ENCODE measurements around the gene ZNRF3. TPM values are rescaled to one million over a fixed set of nuclear protein-coding genes. Genes with fewer than 3 reads are reported as not detected.

Gene ZNRF3
- total RNA-seq, 1 donor from 2014 or later = 7.9 TPM

- no peak for DNase-seq (ENCODE audit: extremely low spot score in 2 of 2)
- TF ChIP-seq POLR2A (IDR thresholded peaks at IDR 0.05) (no peak), POLR2AphosphoS5 (IDR thresholded peaks at IDR 0.05; ENCODE audit: insufficient read depth in 1 of 2, low read depth in 1 of 2) (no peak), CTCF (IDR thresholded peaks at IDR 0.05) (no peak)
- no peak overlapping the region for H3K4me3 ChIP-seq
- peak overlapping the region; percentile 18 for H3K27ac ChIP-seq
- H3K27me3 ChIP-seq = no peaks in the 10 kb centered on the region
- intact Hi-C loops (cut with DNase I) = no loop called here
- no peaks in the 10 kb centered on the region for H3K36me3 ChIP-seq
- H3K9me3 ChIP-seq = peaks cover 4% of the 10 kb centered on the region
- H3K4me1 ChIP-seq = peaks cover 49% of the 10 kb centered on the region
These were observed 66.4 kb downstream of the ZNRF3 start for GRCh38 chr22:28949788-28950187.

- Histone ChIP-seq H3K9me3 (peaks cover 4% of the 10 kb centered on the region), H3K27ac (peak overlapping the region; percentile 18), H3K36me3 (no peaks in the 10 kb centered on the region), H3K4me1 (peaks cover 58% of the 10 kb centered on the region), H3K4me3 (no peak overlapping the region), H3K27me3 (no peaks in the 10 kb centered on the region)
- no peak for DNase-seq (ENCODE audit: extremely low spot score in 2 of 2)
- TF ChIP-seq POLR2AphosphoS5 (IDR thresholded peaks at IDR 0.05; ENCODE audit: insufficient read depth in 1 of 2, low read depth in 1 of 2) (no peak), CTCF (IDR thresholded peaks at IDR 0.05) (no peak)
- intact Hi-C loops (cut with DNase I) = no loop called here
These were observed 67.4 kb downstream of the ZNRF3 start for GRCh38 chr22:28950617-28951411.

- H3K27ac ChIP-seq = peak overlapping the region; percentile 55
- H3K4me1 ChIP-seq = peaks cover 59% of the 10 kb centered on the region
- intact Hi-C loops (cut with DNase I) = no loop called here
- peaks cover 4% of the 10 kb centered on the region for H3K9me3 ChIP-seq
- H3K27me3 ChIP-seq = no peaks in the 10 kb centered on the region
- H3K4me3 ChIP-seq = no peak overlapping the region
- no peaks in the 10 kb centered on the region for H3K36me3 ChIP-seq
- TF ChIP-seq POLR2AphosphoS5 (IDR thresholded peaks at IDR 0.05; ENCODE audit: insufficient read depth in 1 of 2, low read depth in 1 of 2) = no peak
- no peak for TF ChIP-seq CTCF (IDR thresholded peaks at IDR 0.05)
- no peak for TF ChIP-seq POLR2A (IDR thresholded peaks at IDR 0.05)
- no peak for DNase-seq (ENCODE audit: extremely low spot score in 2 of 2)
These were observed 68.2 kb downstream of the ZNRF3 start for GRCh38 chr22:28951530-28951929.

GRCh38 chr22:28951969-28952521 is 68.7 kb downstream of the ZNRF3 start:
- no peak for TF ChIP-seq CTCF (IDR thresholded peaks at IDR 0.05)
- TF ChIP-seq POLR2AphosphoS5 (IDR thresholded peaks at IDR 0.05; ENCODE audit: insufficient read depth in 1 of 2, low read depth in 1 of 2) = peak; percentile 23 to 38
- H3K27me3 ChIP-seq = no peaks in the 10 kb centered on the region
- H3K4me1 ChIP-seq = peaks cover 64% of the 10 kb centered on the region
- DNase-seq (ENCODE audit: extremely low spot score in 2 of 2) = no peak
- no peaks in the 10 kb centered on the region for H3K36me3 ChIP-seq
- intact Hi-C loops (cut with DNase I) = no loop called here
- H3K27ac ChIP-seq = peak overlapping the region; percentile 67
- H3K4me3 ChIP-seq = no peak overlapping the region
- peaks cover 2% of the 10 kb centered on the region for H3K9me3 ChIP-seq

- no peaks in the 10 kb centered on the region for H3K36me3 ChIP-seq
- DNase-seq (ENCODE audit: extremely low spot score in 2 of 2) = no peak
- intact Hi-C loops (cut with DNase I) = no loop called here
- H3K4me1 ChIP-seq = peaks cover 68% of the 10 kb centered on the region
- H3K4me3 ChIP-seq = no peak overlapping the region
- TF ChIP-seq POLR2A (IDR thresholded peaks at IDR 0.05) = no peak
- no peak for TF ChIP-seq POLR2AphosphoS5 (IDR thresholded peaks at IDR 0.05; ENCODE audit: insufficient read depth in 1 of 2, low read depth in 1 of 2)
- no peak for TF ChIP-seq CTCF (IDR thresholded peaks at IDR 0.05)
- peak overlapping the region; percentile 67 for H3K27ac ChIP-seq
- H3K27me3 ChIP-seq = no peaks in the 10 kb centered on the region
- no peaks in the 10 kb centered on the region for H3K9me3 ChIP-seq
These were observed 69.5 kb downstream of the ZNRF3 start for GRCh38 chr22:28952857-28953256.
